Immature natural killer cell (primary cell): ENCODE data around the gene UBE2G1. TPM values are rescaled to one million over a fixed set of nuclear protein-coding genes. Genes with fewer than 3 reads are reported as not detected.

Experiments used
- DNase-seq, 3 donors: peaks; one replicate each; pipeline ENCODE4 v3.0.0; 2022; ENCODE audit warnings: mixed read lengths in 1 of 3
- H3K27ac Mint-ChIP-seq, 6 donors: one replicate each; pipeline ENCODE4 v1.8.0; 2020; ENCODE audit warnings: mixed read lengths in 6 of 6, mild to moderate bottlenecking in 5 of 6, inconsistent platforms in 4 of 6, moderate library complexity in 3 of 6
- H3K27me3 Mint-ChIP-seq, 3 donors: one replicate each; pipeline ENCODE4 v1.8.0; 2020 to 2021; ENCODE audit warnings: low read depth in 3 of 3, mild to moderate bottlenecking in 3 of 3, mixed read lengths in 3 of 3, moderate library complexity in 3 of 3, inconsistent platforms in 1 of 3
- H3K36me3 Mint-ChIP-seq, 3 donors: one replicate each; pipeline ENCODE4 v1.8.0; 2020; ENCODE audit warnings: mixed read lengths in 3 of 3, inconsistent platforms in 2 of 3, mild to moderate bottlenecking in 2 of 3
- H3K4me1 Mint-ChIP-seq, 2 donors: one replicate each; pipeline ENCODE4 v1.8.0; 2020; ENCODE audit warnings: inconsistent platforms in 2 of 2, mild to moderate bottlenecking in 2 of 2, mixed read lengths in 2 of 2, moderate library complexity in 1 of 2
- H3K4me3 Mint-ChIP-seq, 5 donors: one replicate each; pipeline ENCODE4 v1.8.0; 2020; ENCODE audit warnings: mild to moderate bottlenecking in 5 of 5, mixed read lengths in 5 of 5, inconsistent platforms in 3 of 5, moderate library complexity in 3 of 5
- H3K9me3 Mint-ChIP-seq, 6 donors: one replicate each; pipeline ENCODE4 v1.8.0; 2020; ENCODE audit warnings: mild to moderate bottlenecking in 6 of 6, mixed read lengths in 6 of 6, inconsistent platforms in 4 of 6, moderate library complexity in 3 of 6
- polyA plus RNA-seq, 3 donors: library from polyadenylated mRNA; unstranded; fragments of 300-500 nt; fragmentation: Illumina TruSeq; gene quantifications; one replicate each; pipeline ENCODE4 v1.2.3, GENCODE V29; 2021

UBE2G1 gene
- polyA plus RNA-seq, 3 donors from 2014 or later, result 48.1 to 84.7 (median 69.3) TPM

- DNase-seq, result no peak
- peaks cover under 1 to 3% (median 2%) of the 10 kb centered on the region in 3 donors for H3K27me3 Mint-ChIP-seq
- H3K27ac Mint-ChIP-seq, result peak overlapping the region in 2 of 6 donors; percentile 19 to 40
- no peak overlapping the region for H3K4me3 Mint-ChIP-seq
- H3K36me3 Mint-ChIP-seq, result no peaks in the 10 kb centered on the region
- no peaks in the 10 kb centered on the region for H3K9me3 Mint-ChIP-seq
- H3K4me1 Mint-ChIP-seq, result peaks cover 44 to 69% of the 10 kb centered on the region in 2 donors
Observed at GRCh38 chr17:4318596-4318995, 47.9 kb downstream of the UBE2G1 start.

- Mint-ChIP-seq H3K27me3 (peaks cover 2 to 3% (median 3%) of the 10 kb centered on the region in 3 donors), H3K4me3 (no peak overlapping the region), H3K36me3 (no peaks in the 10 kb centered on the region), H3K27ac (peak overlapping the region in 1 of 6 donors; percentile 40), H3K9me3 (no peaks in the 10 kb centered on the region), H3K4me1 (peaks cover 46 to 69% of the 10 kb centered on the region in 2 donors)
- DNase-seq, result no peak
Observed at GRCh38 chr17:4318186-4318585, 48.3 kb downstream of the UBE2G1 start.

GRCh38 chr17:4317610-4318009 lies 48.9 kb downstream of the UBE2G1 start:
- Mint-ChIP-seq H3K36me3 (no peaks in the 10 kb centered on the region), H3K27me3 (peaks cover 2 to 3% (median 3%) of the 10 kb centered on the region in 3 donors), H3K27ac (peak overlapping the region in 1 of 6 donors; percentile 24), H3K4me3 (no peak overlapping the region), H3K4me1 (peaks cover 48 to 69% of the 10 kb centered on the region in 2 donors), H3K9me3 (no peaks in the 10 kb centered on the region)
- DNase-seq, result no peak

- H3K36me3 Mint-ChIP-seq, result no peaks in the 10 kb centered on the region
- peak overlapping the region in 1 of 6 donors; percentile 23 for H3K27ac Mint-ChIP-seq
- no peaks in the 10 kb centered on the region for H3K9me3 Mint-ChIP-seq
- H3K4me3 Mint-ChIP-seq, result no peak overlapping the region
- no peak for DNase-seq
- H3K4me1 Mint-ChIP-seq, result peaks cover 51 to 71% of the 10 kb centered on the region in 2 donors
- H3K27me3 Mint-ChIP-seq, result peaks cover 2 to 3% (median 3%) of the 10 kb centered on the region in 3 donors
Observed at GRCh38 chr17:4316648-4317047, 49.8 kb downstream of the UBE2G1 start.

- H3K27me3 Mint-ChIP-seq, result peaks cover 0 to 4% (median 3%) of the 10 kb centered on the region in 3 donors
- peak overlapping the region in 2 of 6 donors; percentile 13 for H3K27ac Mint-ChIP-seq
- no peak overlapping the region for H3K4me3 Mint-ChIP-seq
- H3K36me3 Mint-ChIP-seq, result no peaks in the 10 kb centered on the region
- H3K9me3 Mint-ChIP-seq, result no peaks in the 10 kb centered on the region
- DNase-seq, result no peak
- H3K4me1 Mint-ChIP-seq, result peaks cover 65 to 85% of the 10 kb centered on the region in 2 donors
Observed at GRCh38 chr17:4314618-4315017, 51.9 kb downstream of the UBE2G1 start.

- Mint-ChIP-seq H3K36me3 (no peaks in the 10 kb centered on the region), H3K4me1 (peaks cover 65 to 85% of the 10 kb centered on the region in 2 donors), H3K9me3 (no peaks in the 10 kb centered on the region), H3K27me3 (peaks cover 0 to 4% (median 3%) of the 10 kb centered on the region in 3 donors), H3K4me3 (no peak overlapping the region), H3K27ac (peak overlapping the region in 2 of 6 donors; percentile 4 to 10)
- no peak for DNase-seq
Observed at GRCh38 chr17:4314179-4314578, 52.3 kb downstream of the UBE2G1 start.

GRCh38 chr17:4313221-4314114 lies 53.0 kb downstream of the UBE2G1 start:
- DNase-seq, result no peak
- Mint-ChIP-seq H3K4me1 (peaks cover 67 to 85% of the 10 kb centered on the region in 2 donors), H3K36me3 (no peaks in the 10 kb centered on the region), H3K4me3 (no peak overlapping the region), H3K27me3 (peaks cover 0 to 4% (median 3%) of the 10 kb centered on the region in 3 donors), H3K9me3 (no peaks in the 10 kb centered on the region), H3K27ac (peak overlapping the region in 3 of 6 donors; percentile 18 to 67 (median 46))

GRCh38 chr17:4310354-4311060 lies 56.0 kb downstream of the UBE2G1 start:
- H3K36me3 Mint-ChIP-seq, result peaks cover 0 to 3% (median 0%) of the 10 kb centered on the region in 3 donors
- no peaks in the 10 kb centered on the region for H3K9me3 Mint-ChIP-seq
- no peak for DNase-seq
- no peak overlapping the region for H3K4me3 Mint-ChIP-seq
- peaks cover 0 to 3% (median 3%) of the 10 kb centered on the region in 3 donors for H3K27me3 Mint-ChIP-seq
- peaks cover 66 to 78% of the 10 kb centered on the region in 2 donors for H3K4me1 Mint-ChIP-seq
- peak overlapping the region in 4 of 6 donors; percentile 1 to 24 (median 18) for H3K27ac Mint-ChIP-seq

GRCh38 chr17:4309897-4310296 lies 56.6 kb downstream of the UBE2G1 start:
- no peaks in the 10 kb centered on the region for H3K9me3 Mint-ChIP-seq
- H3K4me1 Mint-ChIP-seq, result peaks cover 65 to 79% of the 10 kb centered on the region in 2 donors
- peak overlapping the region in 2 of 5 donors; percentile 10 to 36 for H3K4me3 Mint-ChIP-seq
- DNase-seq, result no peak
- H3K27me3 Mint-ChIP-seq, result peaks cover 0 to 3% (median 3%) of the 10 kb centered on the region in 3 donors
- peak overlapping the region in 3 of 6 donors; percentile 1 to 22 (median 4) for H3K27ac Mint-ChIP-seq
- peaks cover 0 to 7% (median 0%) of the 10 kb centered on the region in 3 donors for H3K36me3 Mint-ChIP-seq

GRCh38 chr17:4307179-4307930 lies 59.1 kb downstream of the UBE2G1 start:
- DNase-seq, result no peak
- H3K4me3 Mint-ChIP-seq, result peak overlapping the region in 2 of 5 donors; percentile 20 to 50
- peaks cover 0 to 5% (median 3%) of the 10 kb centered on the region in 3 donors for H3K27me3 Mint-ChIP-seq
- H3K36me3 Mint-ChIP-seq, result peaks cover 0 to 11% (median 2%) of the 10 kb centered on the region in 3 donors
- no peaks in the 10 kb centered on the region for H3K9me3 Mint-ChIP-seq
- H3K27ac Mint-ChIP-seq, result peak overlapping the region in 4 of 6 donors; percentile 58 to 87 (median 62)
- H3K4me1 Mint-ChIP-seq, result peaks cover 48 to 60% of the 10 kb centered on the region in 2 donors

- Mint-ChIP-seq H3K4me1 (peaks cover 30 to 50% of the 10 kb centered on the region in 2 donors), H3K27me3 (peaks cover 3 to 5% (median 3%) of the 10 kb centered on the region in 3 donors), H3K27ac (peak overlapping the region in 1 of 6 donors; percentile 36), H3K9me3 (no peaks in the 10 kb centered on the region), H3K36me3 (peaks cover 0 to 19% (median 3%) of the 10 kb centered on the region in 3 donors), H3K4me3 (no peak overlapping the region)
- no peak for DNase-seq
Observed at GRCh38 chr17:4305224-4305623, 61.3 kb downstream of the UBE2G1 start.

GRCh38 chr17:4304417-4305027 lies 62.0 kb downstream of the UBE2G1 start:
- DNase-seq, result peak; percentile 27 to 47 (median 46)
- no peak overlapping the region for H3K27ac Mint-ChIP-seq
- H3K9me3 Mint-ChIP-seq, result no peaks in the 10 kb centered on the region
- peaks cover 2 to 5% (median 3%) of the 10 kb centered on the region in 3 donors for H3K27me3 Mint-ChIP-seq
- H3K4me3 Mint-ChIP-seq, result no peak overlapping the region
- peaks cover 0 to 19% (median 3%) of the 10 kb centered on the region in 3 donors for H3K36me3 Mint-ChIP-seq
- H3K4me1 Mint-ChIP-seq, result peaks cover 23 to 43% of the 10 kb centered on the region in 2 donors

GRCh38 chr17:4301066-4301465 lies 65.4 kb downstream of the UBE2G1 start:
- no peak for DNase-seq
- no peak overlapping the region for H3K4me3 Mint-ChIP-seq
- H3K36me3 Mint-ChIP-seq, result peaks cover 0 to 19% (median 3%) of the 10 kb centered on the region in 3 donors
- H3K27me3 Mint-ChIP-seq, result peaks cover 1 to 5% (median 3%) of the 10 kb centered on the region in 3 donors
- H3K4me1 Mint-ChIP-seq, result peaks cover 9 to 55% of the 10 kb centered on the region in 2 donors
- no peak overlapping the region for H3K27ac Mint-ChIP-seq
- no peaks in the 10 kb centered on the region for H3K9me3 Mint-ChIP-seq
